ENCODE measurements around the gene POLR2H.

DNA sequence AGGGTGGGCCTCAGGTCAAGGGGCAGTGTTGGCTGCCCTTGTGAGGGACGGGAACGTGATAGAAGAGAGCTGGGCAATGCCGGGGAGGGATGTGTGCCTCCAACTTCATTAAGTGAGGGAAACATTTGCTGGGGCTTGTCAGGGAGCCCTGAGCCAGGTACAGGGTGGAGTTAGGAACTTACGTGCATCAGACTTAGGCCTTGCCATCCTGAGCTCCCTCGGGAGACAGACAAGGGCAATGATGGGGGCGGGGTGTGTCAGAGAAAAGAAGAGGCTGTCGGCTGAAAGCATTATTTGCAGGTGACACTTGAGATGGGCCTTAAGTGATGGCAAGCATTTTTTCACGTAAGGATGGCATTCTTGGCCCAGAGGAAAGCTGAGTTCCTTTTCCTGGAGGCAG, 22.5 kb upstream of the POLR2H start:
- TF ChIP-seq, protein P1, sequence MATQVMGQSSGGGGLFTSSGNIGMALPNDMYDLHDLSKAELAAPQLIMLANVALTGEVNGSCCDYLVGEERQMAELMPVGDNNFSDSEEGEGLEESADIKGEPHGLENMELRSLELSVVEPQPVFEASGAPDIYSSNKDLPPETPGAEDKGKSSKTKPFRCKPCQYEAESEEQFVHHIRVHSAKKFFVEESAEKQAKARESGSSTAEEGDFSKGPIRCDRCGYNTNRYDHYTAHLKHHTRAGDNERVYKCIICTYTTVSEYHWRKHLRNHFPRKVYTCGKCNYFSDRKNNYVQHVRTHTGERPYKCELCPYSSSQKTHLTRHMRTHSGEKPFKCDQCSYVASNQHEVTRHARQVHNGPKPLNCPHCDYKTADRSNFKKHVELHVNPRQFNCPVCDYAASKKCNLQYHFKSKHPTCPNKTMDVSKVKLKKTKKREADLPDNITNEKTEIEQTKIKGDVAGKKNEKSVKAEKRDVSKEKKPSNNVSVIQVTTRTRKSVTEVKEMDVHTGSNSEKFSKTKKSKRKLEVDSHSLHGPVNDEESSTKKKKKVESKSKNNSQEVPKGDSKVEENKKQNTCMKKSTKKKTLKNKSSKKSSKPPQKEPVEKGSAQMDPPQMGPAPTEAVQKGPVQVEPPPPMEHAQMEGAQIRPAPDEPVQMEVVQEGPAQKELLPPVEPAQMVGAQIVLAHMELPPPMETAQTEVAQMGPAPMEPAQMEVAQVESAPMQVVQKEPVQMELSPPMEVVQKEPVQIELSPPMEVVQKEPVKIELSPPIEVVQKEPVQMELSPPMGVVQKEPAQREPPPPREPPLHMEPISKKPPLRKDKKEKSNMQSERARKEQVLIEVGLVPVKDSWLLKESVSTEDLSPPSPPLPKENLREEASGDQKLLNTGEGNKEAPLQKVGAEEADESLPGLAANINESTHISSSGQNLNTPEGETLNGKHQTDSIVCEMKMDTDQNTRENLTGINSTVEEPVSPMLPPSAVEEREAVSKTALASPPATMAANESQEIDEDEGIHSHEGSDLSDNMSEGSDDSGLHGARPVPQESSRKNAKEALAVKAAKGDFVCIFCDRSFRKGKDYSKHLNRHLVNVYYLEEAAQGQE (IDR thresholded peaks at IDR 0.05; ENCODE audit: insufficient read depth in 1 of 2, low read depth in 2 of 2, low read length in 1 of 2): no peak
- TF ChIP-seq, protein P2, sequence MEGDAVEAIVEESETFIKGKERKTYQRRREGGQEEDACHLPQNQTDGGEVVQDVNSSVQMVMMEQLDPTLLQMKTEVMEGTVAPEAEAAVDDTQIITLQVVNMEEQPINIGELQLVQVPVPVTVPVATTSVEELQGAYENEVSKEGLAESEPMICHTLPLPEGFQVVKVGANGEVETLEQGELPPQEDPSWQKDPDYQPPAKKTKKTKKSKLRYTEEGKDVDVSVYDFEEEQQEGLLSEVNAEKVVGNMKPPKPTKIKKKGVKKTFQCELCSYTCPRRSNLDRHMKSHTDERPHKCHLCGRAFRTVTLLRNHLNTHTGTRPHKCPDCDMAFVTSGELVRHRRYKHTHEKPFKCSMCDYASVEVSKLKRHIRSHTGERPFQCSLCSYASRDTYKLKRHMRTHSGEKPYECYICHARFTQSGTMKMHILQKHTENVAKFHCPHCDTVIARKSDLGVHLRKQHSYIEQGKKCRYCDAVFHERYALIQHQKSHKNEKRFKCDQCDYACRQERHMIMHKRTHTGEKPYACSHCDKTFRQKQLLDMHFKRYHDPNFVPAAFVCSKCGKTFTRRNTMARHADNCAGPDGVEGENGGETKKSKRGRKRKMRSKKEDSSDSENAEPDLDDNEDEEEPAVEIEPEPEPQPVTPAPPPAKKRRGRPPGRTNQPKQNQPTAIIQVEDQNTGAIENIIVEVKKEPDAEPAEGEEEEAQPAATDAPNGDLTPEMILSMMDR (IDR thresholded peaks at IDR 0.05): no peak

All from Panc1 (cell line).